GM19193 (cell line): ENCODE results near the gene TUFT1.
A peak's percentile ranks its signal among the peaks of the same experiment; 100 is the strongest.

Experiments
- POLR2A ChIP-seq: IDR thresholded peaks from 4 replicates; pipeline ENCODE4 v1.6.1; 2011; ENCODE audit not compliant: insufficient read depth, insufficient read length; ENCODE audit errors: extremely low read depth

Gene TUFT1

DNA sequence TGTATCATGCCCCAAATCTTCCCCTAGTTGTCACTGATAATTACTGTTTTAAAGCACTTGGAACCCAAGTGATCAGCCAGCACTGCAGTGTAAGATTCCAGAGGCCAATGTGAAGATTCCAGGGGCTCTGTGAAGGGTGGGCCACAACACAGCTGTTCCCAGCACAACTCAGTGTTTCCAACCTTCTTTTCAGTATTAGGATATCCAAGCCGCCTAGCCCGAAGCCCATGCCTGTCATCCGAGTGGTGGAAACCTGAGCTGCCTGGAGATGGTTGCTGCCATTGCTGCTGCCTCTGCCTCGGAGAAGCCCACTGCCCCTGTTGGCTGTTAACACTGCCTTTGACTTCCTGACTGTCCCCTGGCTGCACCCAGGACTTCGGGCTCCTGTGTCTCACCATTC lies 41.3 kb downstream of the TUFT1 start:
- TF ChIP-seq POLR2A, result no peak

DNA sequence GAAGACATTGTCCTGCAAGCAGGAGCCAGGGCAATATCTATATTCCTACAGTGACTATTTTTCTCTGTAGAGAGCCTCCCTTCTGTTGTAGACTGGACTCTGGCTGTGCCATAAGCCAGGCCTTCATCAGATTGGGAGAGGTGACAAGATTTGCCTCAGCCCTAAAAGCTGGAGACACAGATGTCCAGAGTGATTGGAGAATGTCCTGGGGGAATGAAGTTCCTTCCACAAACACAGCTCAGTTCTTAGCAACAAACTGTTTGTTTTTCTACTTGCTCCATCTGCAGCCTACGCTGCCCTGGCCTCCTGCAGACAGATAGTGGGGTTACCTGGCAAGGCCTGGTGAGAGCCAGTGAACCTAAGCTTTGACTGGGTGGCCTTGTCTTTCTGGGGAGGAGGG lies 41.8 kb downstream of the TUFT1 start:
- no peak for TF ChIP-seq POLR2A

DNA sequence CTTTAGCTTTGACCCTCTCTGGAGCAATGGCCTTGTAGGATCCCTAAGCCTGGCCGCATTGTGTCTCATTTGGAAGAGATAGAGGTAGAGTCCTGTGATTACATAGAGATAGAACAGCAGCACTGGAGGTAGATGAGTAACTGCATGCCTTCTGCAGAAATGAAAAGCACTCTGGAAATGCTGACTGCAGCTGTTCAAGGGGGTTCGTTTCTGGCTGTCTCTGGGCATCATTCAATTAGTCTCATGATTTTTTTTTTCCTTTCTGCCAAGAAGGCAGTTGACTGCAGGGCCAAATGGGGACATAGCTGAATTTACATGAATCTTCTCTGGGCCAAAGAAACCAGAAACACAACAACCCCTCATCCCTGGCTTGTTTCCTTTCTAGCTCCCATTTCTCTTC lies 43.7 kb downstream of the TUFT1 start:
- no peak for TF ChIP-seq POLR2A

DNA sequence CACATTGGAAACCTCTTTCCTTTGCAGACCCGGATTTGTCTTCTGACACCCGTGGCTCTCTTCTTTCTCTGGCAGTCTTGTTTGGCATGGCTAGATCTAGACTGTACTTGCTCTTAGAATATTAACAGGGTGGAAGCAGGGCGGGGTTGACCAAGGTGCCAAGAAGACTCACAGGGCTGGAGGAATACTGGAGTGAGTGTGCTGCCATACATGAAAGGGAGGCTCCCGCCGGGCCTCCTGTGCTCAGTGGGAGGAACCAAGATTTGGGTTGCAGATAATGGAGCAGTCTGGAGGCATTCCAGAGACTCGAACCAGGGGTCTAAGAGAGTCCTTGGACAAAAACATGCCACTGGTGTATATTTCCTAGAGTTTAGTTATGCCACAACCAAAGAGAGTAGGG lies 44.2 kb downstream of the TUFT1 start:
- TF ChIP-seq POLR2A, result no peak

DNA sequence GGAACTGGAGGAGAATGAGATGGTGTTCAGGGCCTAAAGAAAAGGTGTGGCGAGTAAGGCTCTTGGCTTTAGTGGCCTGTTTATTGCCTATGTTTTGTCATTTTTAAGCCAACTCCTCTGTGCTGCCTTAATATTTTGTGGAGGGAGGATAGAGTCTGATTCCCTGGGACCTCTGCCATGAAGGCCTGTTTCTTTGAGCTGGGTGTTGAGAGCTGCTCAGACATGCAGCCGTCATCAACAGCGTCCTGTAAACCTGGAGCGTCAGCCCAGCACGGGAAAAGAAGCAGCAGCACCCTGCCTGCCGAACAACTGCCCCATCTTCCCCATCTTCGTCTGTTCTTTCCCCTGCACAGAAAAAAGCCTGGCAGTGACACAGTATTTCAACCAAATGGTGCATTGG lies 44.7 kb downstream of the TUFT1 start:
- TF ChIP-seq POLR2A, result no peak

DNA sequence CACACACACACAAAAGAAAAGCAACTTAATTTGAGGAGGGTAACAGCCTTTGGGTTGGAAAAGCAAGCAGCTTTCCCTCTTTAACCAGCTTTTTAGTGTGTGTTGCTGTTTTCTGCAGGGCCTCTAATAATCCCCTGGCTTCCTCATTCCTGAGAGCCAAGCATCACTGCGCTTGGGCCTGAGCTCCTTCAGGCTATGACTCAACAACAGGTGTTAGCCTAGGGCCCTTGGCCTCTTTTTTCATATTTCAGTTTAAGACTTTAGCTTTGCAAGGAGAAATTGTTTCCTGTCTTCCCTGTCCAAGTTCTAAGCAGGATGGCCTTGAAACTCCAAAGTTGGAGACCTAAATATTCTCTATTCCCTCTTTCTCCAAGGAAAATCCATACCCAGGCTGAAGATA lies 45.5 kb downstream of the TUFT1 start:
- TF ChIP-seq POLR2A, result no peak

DNA sequence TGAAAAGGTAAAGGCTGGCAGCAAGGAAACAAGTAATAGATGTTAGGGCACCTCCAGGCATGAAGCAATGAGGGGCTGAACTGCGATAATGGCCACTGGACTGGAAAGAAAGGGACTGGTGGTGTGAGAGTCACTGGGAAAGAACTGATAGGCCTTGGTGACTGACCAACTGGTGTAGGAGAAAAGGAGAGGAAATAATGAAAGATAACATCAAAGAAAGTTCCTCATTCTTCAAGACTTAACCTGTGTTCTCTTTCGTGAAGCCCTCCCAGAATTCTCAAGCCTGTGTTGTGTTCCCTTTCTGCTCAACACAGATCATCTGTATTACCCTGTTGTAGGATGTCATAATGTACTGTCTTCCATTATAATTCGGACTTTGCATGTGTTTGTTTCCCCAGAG lies 50.9 kb downstream of the TUFT1 start:
- TF ChIP-seq POLR2A, result no peak

DNA sequence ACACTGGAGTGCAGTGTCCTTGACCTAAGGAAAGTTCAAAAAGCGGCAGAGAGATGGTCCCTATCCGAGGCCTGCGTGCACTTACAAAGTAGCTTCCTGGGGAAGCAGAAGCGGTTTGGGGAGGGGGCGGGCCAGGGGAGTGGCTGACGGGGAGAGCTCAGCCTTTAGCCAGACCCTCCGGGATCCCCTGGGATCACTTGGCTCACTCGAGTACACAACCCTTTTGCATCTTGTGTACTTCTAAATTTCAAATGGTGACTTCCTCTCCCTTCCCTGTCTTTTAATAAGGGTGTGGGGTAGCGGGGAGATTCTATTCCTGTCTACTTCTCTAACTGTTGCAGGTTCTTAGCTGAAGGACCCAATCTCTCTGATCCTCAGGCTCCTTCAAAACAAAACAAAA lies 53.6 kb downstream of the TUFT1 start:
- TF ChIP-seq POLR2A, result no peak

DNA sequence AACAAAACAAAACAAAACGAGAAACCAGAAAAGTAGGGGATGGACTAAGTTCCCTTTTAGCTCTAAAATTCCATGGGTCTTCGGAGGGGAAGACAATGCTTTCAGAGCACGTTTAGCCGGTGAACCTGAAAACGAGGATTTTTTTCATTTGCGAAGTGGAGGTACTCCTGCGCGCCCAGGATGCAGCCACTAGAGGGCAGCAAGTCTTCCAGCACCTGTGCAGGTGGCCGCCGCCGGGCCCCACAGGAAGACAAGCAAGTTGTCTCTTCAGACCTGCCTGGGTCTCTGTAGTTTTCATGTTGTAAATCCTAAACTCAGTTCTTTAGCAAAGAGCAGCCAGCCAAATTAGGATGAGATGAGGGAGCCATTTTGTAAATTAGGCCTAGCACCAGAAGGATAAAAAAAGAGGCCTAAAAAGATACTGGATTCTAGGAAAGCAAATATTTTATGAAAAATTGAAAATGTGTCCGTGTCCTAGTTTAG lies 54.1 kb downstream of the TUFT1 start:
- TF ChIP-seq POLR2A, result no peak

DNA sequence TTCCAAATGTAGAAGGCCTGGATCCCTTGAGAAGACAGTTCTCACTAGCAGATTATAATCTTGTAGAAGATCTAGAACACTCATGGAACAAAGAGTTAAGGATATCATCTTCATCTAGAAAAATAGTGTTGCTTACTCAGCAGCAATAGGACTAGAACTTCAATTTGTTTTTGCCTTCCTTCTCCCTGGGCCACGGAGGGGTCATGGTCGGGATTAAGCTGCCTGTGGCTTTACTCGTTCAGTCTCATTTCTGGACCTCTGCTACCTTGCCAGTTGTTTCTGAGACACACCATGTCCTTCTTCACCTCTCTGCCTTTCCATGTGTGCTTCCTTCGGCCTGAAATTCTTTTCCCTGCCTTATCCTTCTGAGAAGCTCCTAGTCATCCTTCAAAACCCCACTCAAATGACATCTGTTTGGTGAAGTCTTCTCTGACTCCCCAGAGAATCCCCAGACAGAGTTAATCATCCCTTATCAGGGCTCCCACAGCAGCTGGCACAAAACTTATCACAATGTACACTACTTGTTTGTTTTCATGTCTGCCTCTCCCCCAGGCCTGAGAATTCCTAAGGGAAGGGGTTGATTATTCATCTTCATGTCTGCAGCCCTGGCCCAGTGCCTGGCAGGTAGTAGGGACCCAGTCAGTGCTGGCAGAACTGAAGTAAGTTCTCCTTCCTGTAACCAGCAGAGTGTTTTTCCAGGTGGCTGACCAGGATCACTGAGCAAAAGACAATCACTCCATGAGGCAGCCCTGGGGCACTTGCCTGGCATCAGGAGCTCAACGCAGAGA lies 56.3 kb downstream of the TUFT1 start:
- TF ChIP-seq POLR2A, result no peak

DNA sequence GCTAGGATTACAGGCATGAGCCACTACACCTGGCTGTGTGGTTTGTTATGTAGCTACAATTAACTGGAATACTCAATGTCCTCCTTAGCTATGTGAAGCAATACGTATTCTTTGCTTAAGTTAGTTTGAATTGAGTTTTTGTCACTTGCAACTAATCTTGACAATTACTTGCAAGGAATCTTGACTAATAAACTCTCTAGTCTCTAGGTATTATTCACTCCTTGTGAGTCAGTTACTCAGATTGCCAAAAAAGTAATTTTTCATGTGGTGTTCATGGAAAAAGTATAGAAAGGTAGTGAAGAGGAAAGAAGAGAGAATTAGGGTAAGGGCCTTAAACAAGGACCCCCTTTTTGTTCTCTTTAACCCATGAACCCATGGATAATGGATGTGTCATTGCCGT lies 64.2 kb downstream of the TUFT1 start:
- TF ChIP-seq POLR2A, result no peak

DNA sequence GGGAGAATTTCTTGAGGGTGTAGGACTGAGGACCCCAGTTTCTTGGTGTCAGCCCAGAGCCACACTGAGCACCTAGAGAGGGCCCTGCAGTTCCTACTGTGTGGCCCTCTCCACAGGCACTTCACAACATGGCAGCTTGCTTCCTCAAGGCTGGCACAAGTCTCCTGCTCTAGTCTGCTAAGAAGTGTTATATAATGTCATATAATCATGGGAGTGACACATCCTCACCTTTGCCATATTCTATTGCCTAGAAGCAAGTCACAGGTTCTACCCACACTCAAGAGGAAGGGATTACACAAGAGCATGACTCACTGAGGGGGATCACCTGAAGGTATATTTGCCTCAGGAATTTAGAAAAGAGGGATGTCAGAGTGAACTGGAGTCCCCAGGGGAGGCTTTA lies 66.3 kb downstream of the TUFT1 start:
- no peak for TF ChIP-seq POLR2A

DNA sequence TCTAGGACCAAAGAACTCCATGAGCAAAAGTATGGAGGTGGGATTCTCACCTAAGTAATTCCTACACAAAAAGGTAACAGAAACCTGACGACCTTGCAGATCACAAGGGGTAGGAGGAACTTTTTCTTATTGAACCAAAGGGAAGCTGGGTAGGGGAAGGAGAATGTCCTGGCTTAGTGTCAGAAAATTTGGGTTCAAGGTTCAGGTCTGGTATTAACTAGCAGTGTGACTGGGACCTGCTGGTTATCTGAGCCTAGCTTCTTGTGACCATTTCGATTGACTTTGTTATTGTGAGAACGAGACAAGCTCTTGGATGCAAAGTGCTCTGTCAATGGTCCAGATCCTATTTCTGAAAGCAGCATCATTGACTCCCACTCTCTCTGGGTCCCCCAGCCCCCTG lies 66.7 kb downstream of the TUFT1 start:
- no peak for TF ChIP-seq POLR2A

DNA sequence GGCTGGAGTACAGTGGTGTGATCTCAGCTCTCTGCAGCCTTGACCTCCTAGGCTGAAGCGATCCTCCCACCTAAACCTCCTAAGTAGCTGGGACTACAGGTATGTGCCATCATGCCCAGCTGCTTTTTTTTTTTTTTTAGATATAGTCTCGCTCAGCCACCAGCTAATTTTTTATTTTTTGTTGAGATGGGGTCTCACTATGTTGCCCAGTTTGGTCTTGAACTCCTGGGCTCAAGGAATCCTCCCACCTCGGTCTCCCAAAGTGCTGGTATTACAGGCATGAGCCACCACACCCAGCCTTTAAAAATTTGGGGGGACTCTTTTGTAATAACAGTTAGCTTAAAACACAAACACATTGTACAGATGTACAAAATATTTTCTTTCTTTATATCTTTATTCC lies 70.0 kb downstream of the TUFT1 start:
- TF ChIP-seq POLR2A, result no peak

DNA sequence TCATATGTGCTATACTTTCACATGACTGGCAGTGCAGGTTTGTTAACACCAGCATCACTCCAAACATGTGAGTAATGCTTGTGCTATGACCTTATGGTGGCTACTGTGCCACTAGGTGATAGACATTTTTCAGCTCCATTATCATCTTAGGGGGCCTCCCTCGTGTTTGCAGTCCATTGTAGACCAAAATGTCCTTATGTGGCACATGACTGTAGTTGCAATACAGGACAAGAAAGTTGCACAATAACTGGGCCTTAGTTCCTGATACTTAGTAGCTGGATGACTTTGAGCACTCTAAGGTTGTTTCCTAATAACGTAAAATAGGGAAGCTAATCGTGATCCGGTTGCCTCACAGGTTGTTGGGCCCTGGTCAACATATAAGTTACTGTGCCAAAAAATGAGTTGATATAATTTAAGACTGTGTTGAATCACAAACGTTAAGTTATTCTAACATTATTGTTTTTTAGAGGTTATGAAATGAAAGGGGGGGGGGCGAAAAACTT lies 71.2 kb downstream of the TUFT1 start:
- TF ChIP-seq POLR2A, result no peak

DNA sequence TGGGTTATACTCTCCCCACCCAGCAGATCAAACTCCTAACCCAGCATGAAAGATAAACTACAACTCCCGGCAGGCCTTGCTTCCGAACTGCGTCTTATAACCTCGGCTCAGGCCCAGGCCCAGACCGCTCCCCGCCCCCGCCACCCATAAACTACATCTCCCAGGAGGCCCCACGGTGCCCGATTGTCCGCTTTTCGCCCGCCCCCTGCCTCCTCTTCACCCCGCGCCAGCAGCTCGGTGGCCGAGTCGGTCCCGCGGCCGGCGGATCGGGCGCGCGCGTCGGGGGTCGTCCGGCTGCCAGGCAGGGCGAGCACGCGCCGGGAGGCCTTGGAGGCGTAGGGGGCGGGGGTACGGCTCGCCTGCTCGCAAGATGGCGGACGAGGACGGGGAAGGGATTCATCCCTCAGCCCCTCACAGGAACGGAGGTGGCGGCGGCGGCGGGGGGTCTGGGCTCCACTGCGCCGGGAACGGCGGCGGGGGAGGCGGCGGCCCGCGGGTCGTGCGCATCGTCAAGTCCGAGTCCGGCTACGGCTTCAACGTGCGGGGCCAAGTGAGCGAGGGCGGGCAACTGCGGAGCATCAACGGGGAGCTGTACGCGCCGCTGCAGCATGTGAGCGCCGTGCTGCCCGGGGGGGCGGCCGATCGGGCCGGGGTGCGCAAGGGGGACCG lies 71.9 kb downstream of the TUFT1 start, which contains the start of gene SNX27:
Gene SNX27 (plus strand): TSS at position 219 of the 669 bp plus-strand sequence. CDS start 152 bp downstream, at position 371.
- TF ChIP-seq POLR2A, result peak; percentile 68
